Upper lobe of left lung (tissue), 6 donors: ENCODE data around the gene COL4A6. TPM values are rescaled to one million over a fixed set of nuclear protein-coding genes. Genes with fewer than 3 reads are reported as not detected.

Experiments
- ATAC-seq, 2 donors: fragments of 200-7000 bp; cut with Tn5 transposase; one replicate each; pipeline ENCODE4 v1.9.1; 2022; ENCODE audit warnings: mild to moderate bottlenecking in 2 of 2, moderate library complexity in 2 of 2; ENCODE audit not compliant: low FRiP score in 2 of 2
- DNase-seq, 2 donors: peaks; one replicate each; pipeline ENCODE4 v3.0.0-alpha.2; 2019 to 2020
- H3K27ac ChIP-seq, 4 donors: fragments of 200-600 bp; sonication (generic); one replicate each; pipeline ENCODE4 v1.5.1; 2016 to 2019
- H3K27me3 ChIP-seq, 4 donors: fragments of 200-600 bp; sonication (generic); one replicate each; pipeline ENCODE4 v1.5.1; 2017 to 2019
- H3K36me3 ChIP-seq, 4 donors: fragments of 200-600 bp; sonication (generic); one replicate each; pipeline ENCODE4 v1.5.1; 2016 to 2019
- H3K4me1 ChIP-seq, 4 donors: fragments of 200-600 bp; sonication (generic); one replicate each; pipeline ENCODE4 v1.5.1; 2018 to 2019
- H3K4me3 ChIP-seq, 4 donors: fragments of 200-600 bp; sonication (generic); one replicate each; pipeline ENCODE4 v1.5.1; 2017 to 2019; ENCODE audit warnings: mild to moderate bottlenecking in 2 of 4, moderate library complexity in 1 of 4
- H3K9me3 ChIP-seq, 4 donors: fragments of 200-600 bp; sonication (generic); one replicate each; pipeline ENCODE4 v1.5.1; 2018 to 2019
- EP300 ChIP-seq, 4 donors: sonication (generic); formaldehyde crosslinking; IDR thresholded peaks; one replicate each; pipeline ENCODE4 v1.5.1; 2017; ENCODE audit warnings: antibody characterized with exemption in 4 of 4, control low read depth in 2 of 4
- POLR2A ChIP-seq, 4 donors: fragments of 450-650 bp; IDR thresholded peaks; one replicate each; pipeline ENCODE4 v1.5.1; 2016 to 2017; ENCODE audit warnings: antibody characterized with exemption in 4 of 4, mild to moderate bottlenecking in 2 of 4
- POLR2AphosphoS5 ChIP-seq, 2 donors: sonication (generic); formaldehyde crosslinking; IDR thresholded peaks; one replicate each; pipeline ENCODE4 v1.5.1; 2017; ENCODE audit warnings: antibody characterized with exemption in 2 of 2
- WGBS, 2 donors: methylation state at CpG; one replicate each; pipeline ENCODE4 v1.1.5; 2017 to 2018; 5-methylcytosine and 5-hydroxymethylcytosine counted together
- total RNA-seq, 6 donors: library from RNA; depleted of rRNA in 4 of 6; stranded (reverse); fragments of >200 nt in 4 of 6; gene quantifications; one replicate each; pipeline versions ENCODE4 v1.1.0 to v1.2.1, GENCODE V29; 2016 to 2021
- TF ChIP-seq, protein P1 (sequence below), 6 experiments: fragments of 450-650 bp in 4 of 6; fragments of 200-600 bp in 2 of 6; sonication (generic) in 2 of 6; IDR thresholded peaks; one replicate each; pipeline ENCODE4 v1.5.1; 2016 to 2019; ENCODE audit warnings: antibody characterized with exemption in 6 of 6
- donor health status: DM: no; HTN: no; CAD: no; lungs with moderate emphysema.
- donor health status: DM: no; HTN: yes; CAD: no; lungs with severe emphysema.

COL4A6 gene
- total RNA-seq, 6 donors from 2014 or later: 0.52 to 3.8 (median 2.2) TPM

DNA sequence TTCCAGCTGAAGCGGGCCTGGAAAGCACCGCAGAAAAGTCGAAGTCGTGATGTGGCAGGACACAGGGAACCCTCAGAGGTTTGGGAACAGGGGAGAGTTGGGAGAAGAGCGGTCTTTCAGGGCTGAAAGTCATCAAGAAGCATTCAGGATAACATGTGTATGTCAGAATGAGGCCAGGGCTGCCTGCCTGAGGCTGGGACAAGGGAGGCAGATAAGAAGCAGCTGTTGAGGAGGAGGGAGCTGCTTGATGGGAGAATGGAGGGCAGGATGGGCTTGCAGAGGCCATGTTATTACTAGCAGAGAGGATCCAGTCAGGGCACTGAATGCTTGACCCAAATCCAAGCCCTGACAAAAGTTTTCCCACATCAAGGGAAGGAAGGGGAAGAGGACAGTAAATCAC lies 214.6 kb downstream of the COL4A6 start:
- Histone ChIP-seq H3K27ac (no peak overlapping the region), H3K9me3 (no peaks in the 10 kb centered on the region), H3K4me3 (no peak overlapping the region), H3K4me1 (peaks cover 0 to 4% (median 0%) of the 10 kb centered on the region in 4 donors), H3K27me3 (no peaks in the 10 kb centered on the region), H3K36me3 (no peaks in the 10 kb centered on the region)
- ATAC-seq: no peak
- 71 to 73% methylated on average over 5 of the region's 5 CpGs for WGBS, 2 donors
- TF ChIP-seq POLR2A (IDR thresholded peaks at IDR 0.05): no peak
- DNase-seq: no peak

DNA sequence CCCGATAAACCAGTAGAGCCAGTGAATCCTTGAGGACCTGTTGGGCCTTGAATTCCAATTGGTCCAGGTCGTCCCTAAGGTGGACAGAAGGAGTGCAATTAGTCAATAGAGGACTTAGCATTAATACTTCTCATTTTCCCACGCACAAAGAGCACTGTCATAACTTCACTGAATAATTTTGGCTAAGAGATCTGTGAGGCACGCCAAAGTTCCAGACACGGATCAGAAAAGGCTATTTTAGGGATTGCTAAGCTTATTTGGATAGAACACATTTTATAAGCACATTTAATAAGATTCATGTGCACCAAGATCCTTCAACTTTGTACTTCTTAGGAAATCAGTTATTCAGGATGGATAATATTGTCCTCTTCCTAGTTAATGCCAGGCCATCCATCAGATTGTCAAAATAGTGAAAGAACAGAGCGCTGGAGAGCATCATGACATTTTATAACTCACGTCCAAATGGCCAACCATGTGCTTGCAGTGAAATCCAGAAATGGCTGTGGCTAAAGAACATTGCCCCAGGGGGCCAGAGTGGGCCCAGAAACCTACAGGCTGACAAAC lies 216.8 kb downstream of the COL4A6 start:
- H3K36me3 ChIP-seq: no peaks in the 10 kb centered on the region
- no peak overlapping the region for H3K27ac ChIP-seq
- H3K4me3 ChIP-seq: no peak overlapping the region
- TF ChIP-seq, protein P1, sequence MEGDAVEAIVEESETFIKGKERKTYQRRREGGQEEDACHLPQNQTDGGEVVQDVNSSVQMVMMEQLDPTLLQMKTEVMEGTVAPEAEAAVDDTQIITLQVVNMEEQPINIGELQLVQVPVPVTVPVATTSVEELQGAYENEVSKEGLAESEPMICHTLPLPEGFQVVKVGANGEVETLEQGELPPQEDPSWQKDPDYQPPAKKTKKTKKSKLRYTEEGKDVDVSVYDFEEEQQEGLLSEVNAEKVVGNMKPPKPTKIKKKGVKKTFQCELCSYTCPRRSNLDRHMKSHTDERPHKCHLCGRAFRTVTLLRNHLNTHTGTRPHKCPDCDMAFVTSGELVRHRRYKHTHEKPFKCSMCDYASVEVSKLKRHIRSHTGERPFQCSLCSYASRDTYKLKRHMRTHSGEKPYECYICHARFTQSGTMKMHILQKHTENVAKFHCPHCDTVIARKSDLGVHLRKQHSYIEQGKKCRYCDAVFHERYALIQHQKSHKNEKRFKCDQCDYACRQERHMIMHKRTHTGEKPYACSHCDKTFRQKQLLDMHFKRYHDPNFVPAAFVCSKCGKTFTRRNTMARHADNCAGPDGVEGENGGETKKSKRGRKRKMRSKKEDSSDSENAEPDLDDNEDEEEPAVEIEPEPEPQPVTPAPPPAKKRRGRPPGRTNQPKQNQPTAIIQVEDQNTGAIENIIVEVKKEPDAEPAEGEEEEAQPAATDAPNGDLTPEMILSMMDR (IDR thresholded peaks at IDR 0.05): no peak
- TF ChIP-seq POLR2AphosphoS5 (IDR thresholded peaks at IDR 0.05): no peak
- no peak for TF ChIP-seq EP300 (IDR thresholded peaks at IDR 0.05)
- ATAC-seq (no peak), DNase-seq (no peak)
- 54 to 66% methylated on average over 7 of the region's 7 CpGs for WGBS, 2 donors
- H3K9me3 ChIP-seq: no peaks in the 10 kb centered on the region
- peaks cover 0 to 4% (median 0%) of the 10 kb centered on the region in 4 donors for H3K4me1 ChIP-seq
- H3K27me3 ChIP-seq: no peaks in the 10 kb centered on the region

DNA sequence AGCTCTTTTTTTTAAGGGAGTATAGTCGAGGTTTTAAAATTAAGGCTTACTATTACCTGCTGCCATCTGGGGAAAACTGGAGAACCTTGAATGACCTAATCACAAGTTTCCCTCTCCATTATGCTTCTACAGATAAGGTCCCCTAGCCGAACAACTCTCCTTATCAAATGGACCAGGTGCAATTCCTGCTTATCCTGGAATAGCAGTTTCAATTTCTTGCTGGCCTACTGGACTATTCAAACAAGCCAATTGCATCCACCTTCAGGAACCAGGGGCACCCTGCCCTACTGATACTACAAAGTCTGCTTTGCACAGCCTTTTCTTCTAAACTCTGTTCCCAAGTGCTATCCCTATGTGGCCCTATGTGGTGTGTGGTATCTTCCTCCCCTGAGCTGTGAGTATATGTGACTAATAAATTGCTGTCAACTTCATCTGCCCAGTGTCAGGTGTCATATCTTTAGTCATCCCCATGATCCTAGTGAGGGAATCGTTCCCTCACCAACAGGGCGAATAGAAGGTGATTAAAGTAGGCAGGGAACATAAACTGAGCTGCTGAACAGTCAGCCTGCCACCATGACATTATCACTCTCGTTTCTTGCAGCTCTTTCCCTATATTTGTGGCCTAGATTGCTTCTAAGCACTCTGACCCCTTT lies 218.1 kb downstream of the COL4A6 start:
- Histone ChIP-seq H3K36me3 (no peaks in the 10 kb centered on the region), H3K4me3 (no peak overlapping the region), H3K4me1 (peaks cover 0 to 4% (median 0%) of the 10 kb centered on the region in 4 donors), H3K27me3 (no peaks in the 10 kb centered on the region), H3K27ac (no peak overlapping the region), H3K9me3 (no peaks in the 10 kb centered on the region)
- TF ChIP-seq, protein P1 (IDR thresholded peaks at IDR 0.05): no peak
- no peak for TF ChIP-seq POLR2AphosphoS5 (IDR thresholded peaks at IDR 0.05)
- TF ChIP-seq EP300 (IDR thresholded peaks at IDR 0.05): no peak
- TF ChIP-seq POLR2A (IDR thresholded peaks at IDR 0.05): no peak
- 73 to 94% methylated on average over 5 of the region's 5 CpGs for WGBS, 2 donors
- ATAC-seq (no peak), DNase-seq (no peak)

DNA sequence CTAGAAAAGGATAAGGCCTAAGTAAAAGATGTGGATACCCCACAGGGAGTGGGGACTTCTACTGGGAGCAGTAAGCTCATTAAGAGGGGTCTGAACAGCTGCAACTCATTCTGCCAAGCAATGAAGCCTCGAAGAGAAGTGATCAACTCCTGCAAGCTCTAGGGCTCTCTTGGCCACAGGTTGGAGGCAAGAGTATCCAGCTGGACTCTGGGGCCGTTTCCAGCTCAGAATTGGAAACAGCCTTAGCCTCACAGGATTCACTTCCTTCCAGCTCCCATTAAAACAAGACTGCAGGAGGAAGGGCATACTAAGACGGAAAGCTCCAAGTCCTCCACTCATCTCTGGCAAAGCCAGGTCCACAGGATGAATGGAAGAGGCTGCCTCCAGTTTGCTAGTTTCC lies 220.3 kb downstream of the COL4A6 start:
- Histone ChIP-seq H3K36me3 (no peaks in the 10 kb centered on the region), H3K27ac (no peak overlapping the region), H3K4me1 (no peaks in the 10 kb centered on the region), H3K9me3 (no peaks in the 10 kb centered on the region), H3K27me3 (no peaks in the 10 kb centered on the region), H3K4me3 (no peak overlapping the region)
- DNase-seq: no peak
- 60 to 66% methylated on average over 1 to 3 of the region's 3 CpGs for WGBS, 2 donors
- ATAC-seq: no peak
- TF ChIP-seq POLR2A (IDR thresholded peaks at IDR 0.05) (no peak), POLR2AphosphoS5 (IDR thresholded peaks at IDR 0.05) (no peak), EP300 (IDR thresholded peaks at IDR 0.05) (no peak)
- TF ChIP-seq, protein P1 (IDR thresholded peaks at IDR 0.05): no peak

DNA sequence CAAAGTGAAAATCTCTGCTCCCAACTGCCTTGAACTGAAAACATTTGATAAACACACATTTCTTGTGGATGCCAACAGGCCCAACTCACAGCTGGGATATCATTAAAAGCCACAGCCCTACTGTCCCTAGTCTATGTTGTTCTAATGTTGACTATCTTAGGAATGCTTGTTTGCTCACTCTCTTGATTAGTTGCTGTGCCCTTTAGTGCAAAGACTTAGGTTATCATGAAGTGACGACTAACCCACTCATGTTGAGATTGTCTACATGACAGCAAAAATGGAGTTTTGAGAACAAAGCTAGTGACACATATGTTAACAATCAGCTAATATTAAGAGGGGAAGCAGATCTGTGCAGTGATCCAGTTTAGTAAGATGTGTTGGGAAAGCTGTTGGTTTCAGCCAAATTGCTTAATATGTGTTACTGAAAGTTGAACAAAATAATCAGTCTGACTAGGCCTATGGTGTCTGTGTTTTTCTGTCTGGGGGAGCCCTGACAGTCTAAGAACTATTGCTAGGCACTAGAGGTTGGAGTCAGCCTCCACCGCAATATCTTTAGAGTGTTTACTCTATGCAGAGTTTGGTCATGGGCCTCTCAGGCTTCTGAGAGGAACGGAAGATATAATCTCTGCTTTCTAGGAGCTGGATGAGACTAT lies 221.2 kb downstream of the COL4A6 start:
- no peaks in the 10 kb centered on the region for H3K4me1 ChIP-seq
- DNase-seq: no peak
- 54 to 68% methylated on average over 3 of the region's 3 CpGs for WGBS, 2 donors
- H3K9me3 ChIP-seq: no peaks in the 10 kb centered on the region
- H3K36me3 ChIP-seq: no peaks in the 10 kb centered on the region
- TF ChIP-seq, protein P1 (IDR thresholded peaks at IDR 0.05): no peak
- TF ChIP-seq POLR2AphosphoS5 (IDR thresholded peaks at IDR 0.05): no peak
- ATAC-seq: peak in 1 of 2 donors; percentile 38
- H3K27me3 ChIP-seq: no peaks in the 10 kb centered on the region
- H3K27ac ChIP-seq: no peak overlapping the region
- H3K4me3 ChIP-seq: no peak overlapping the region
